ENCODE measurements around the gene PACSIN3. TPM values are rescaled to one million over a fixed set of nuclear protein-coding genes. Genes with fewer than 3 reads are reported as not detected.

The PACSIN3 gene
- total and polyA plus RNA-seq, 2 donors (not counting 1 experiment from before 2014, with no cell fraction given): 10.8 to 19.8 TPM

- Histone ChIP-seq H3K27ac (ENCODE audit: insufficient read depth, low read length) (no peak overlapping the region), H3K4me2 (ENCODE audit: extremely low read depth, insufficient read depth, low read length) (no peak overlapping the region), H3K27me3 (ENCODE audit: control insufficient read depth, insufficient read depth, low read length) (no peaks in the 10 kb centered on the region), H3K79me2 (ENCODE audit: control insufficient read depth, insufficient read depth, low read length) (no peaks in the 10 kb centered on the region), H3K9me3 (ENCODE audit: control insufficient read depth, insufficient read depth, low read depth, low read length) (no peaks in the 10 kb centered on the region), H3K36me3 (ENCODE audit: control insufficient read depth, insufficient read depth, low read length) (peaks cover 2% of the 10 kb centered on the region), H3K4me1 (ENCODE audit: control insufficient read depth, extremely low read depth, insufficient read depth, low read length) (peaks cover 8% of the 10 kb centered on the region), H2AFZ (ENCODE audit: low read length) (no peak overlapping the region), H4K20me1 (ENCODE audit: control insufficient read depth, extremely low read depth, insufficient read depth, low read length) (no peaks in the 10 kb centered on the region), H3K9ac (ENCODE audit: insufficient read depth, low read length) (no peak overlapping the region), H3K4me3 (replicated peaks in 1 of 4; ENCODE audit: control extremely low read depth in 1 of 4, insufficient read depth in 1 of 4, low read depth in 3 of 4, low read length in 4 of 4) (no peak overlapping the region)
- TF ChIP-seq CTCF (conservative IDR thresholded peaks at IDR 0.05 in 1 of 2, IDR thresholded peaks at IDR 0.05 in 1 of 2; ENCODE audit: low read depth in 1 of 2, low read length in 2 of 2) (no peak), EZH2 (IDR thresholded peaks at IDR 0.05; ENCODE audit: low read length, missing control alignments) (no peak)
- no peak for DNase-seq (ENCODE audit: low read depth in 2 of 2)
Measured at GRCh38 chr11:47155879-47156278, 30.4 kb downstream of the PACSIN3 start.

GRCh38 chr11:47154616-47155570 is 31.3 kb downstream of the PACSIN3 start:
- Histone ChIP-seq H3K36me3 (ENCODE audit: control insufficient read depth, insufficient read depth, low read length) (peaks cover 2% of the 10 kb centered on the region), H3K9me3 (ENCODE audit: control insufficient read depth, insufficient read depth, low read depth, low read length) (no peaks in the 10 kb centered on the region), H3K27ac (ENCODE audit: insufficient read depth, low read length) (no peak overlapping the region), H3K4me1 (ENCODE audit: control insufficient read depth, extremely low read depth, insufficient read depth, low read length) (peaks cover 8% of the 10 kb centered on the region), H2AFZ (ENCODE audit: low read length) (no peak overlapping the region), H3K4me2 (ENCODE audit: extremely low read depth, insufficient read depth, low read length) (no peak overlapping the region), H3K79me2 (ENCODE audit: control insufficient read depth, insufficient read depth, low read length) (no peaks in the 10 kb centered on the region), H3K9ac (ENCODE audit: insufficient read depth, low read length) (no peak overlapping the region), H3K4me3 (replicated peaks in 1 of 4; ENCODE audit: control extremely low read depth in 1 of 4, insufficient read depth in 1 of 4, low read depth in 3 of 4, low read length in 4 of 4) (no peak overlapping the region), H4K20me1 (ENCODE audit: control insufficient read depth, extremely low read depth, insufficient read depth, low read length) (no peaks in the 10 kb centered on the region), H3K27me3 (ENCODE audit: control insufficient read depth, insufficient read depth, low read length) (no peaks in the 10 kb centered on the region)
- no peak for DNase-seq (ENCODE audit: low read depth in 2 of 2)
- TF ChIP-seq CTCF (conservative IDR thresholded peaks at IDR 0.05 in 1 of 2, IDR thresholded peaks at IDR 0.05 in 1 of 2; ENCODE audit: low read depth in 1 of 2, low read length in 2 of 2) (no peak), EZH2 (IDR thresholded peaks at IDR 0.05; ENCODE audit: low read length, missing control alignments) (no peak)

GRCh38 chr11:47152953-47153950 is 33.0 kb downstream of the PACSIN3 start:
- Histone ChIP-seq H3K79me2 (ENCODE audit: control insufficient read depth, insufficient read depth, low read length) (no peaks in the 10 kb centered on the region), H3K4me3 (replicated peaks in 1 of 4; ENCODE audit: control extremely low read depth in 1 of 4, insufficient read depth in 1 of 4, low read depth in 3 of 4, low read length in 4 of 4) (no peak overlapping the region), H3K4me2 (ENCODE audit: extremely low read depth, insufficient read depth, low read length) (no peak overlapping the region), H3K36me3 (ENCODE audit: control insufficient read depth, insufficient read depth, low read length) (peaks cover 2% of the 10 kb centered on the region), H3K4me1 (ENCODE audit: control insufficient read depth, extremely low read depth, insufficient read depth, low read length) (peaks cover 11% of the 10 kb centered on the region), H3K9me3 (ENCODE audit: control insufficient read depth, insufficient read depth, low read depth, low read length) (no peaks in the 10 kb centered on the region), H3K27me3 (ENCODE audit: control insufficient read depth, insufficient read depth, low read length) (no peaks in the 10 kb centered on the region), H4K20me1 (ENCODE audit: control insufficient read depth, extremely low read depth, insufficient read depth, low read length) (no peaks in the 10 kb centered on the region), H3K9ac (ENCODE audit: insufficient read depth, low read length) (no peak overlapping the region), H3K27ac (ENCODE audit: insufficient read depth, low read length) (no peak overlapping the region), H2AFZ (ENCODE audit: low read length) (no peak overlapping the region)
- DNase-seq (ENCODE audit: low read depth in 2 of 2): peak; percentile 49 to 85
- no peak for TF ChIP-seq EZH2 (IDR thresholded peaks at IDR 0.05; ENCODE audit: low read length, missing control alignments)
- peak; percentile 99 for TF ChIP-seq CTCF (conservative IDR thresholded peaks at IDR 0.05 in 1 of 2, IDR thresholded peaks at IDR 0.05 in 1 of 2; ENCODE audit: low read depth in 1 of 2, low read length in 2 of 2)
